Activated CD8-positive, alpha-beta T cell treated with anti-CD3 and anti-CD28 coated beads for 36 hours (primary cell): ENCODE data around the gene CAMP. TPM values are rescaled to one million over a fixed set of nuclear protein-coding genes. Genes with fewer than 3 reads are reported as not detected.
A peak's percentile ranks its signal among the peaks of the same experiment; 100 is the strongest.

Experiments used
- ATAC-seq: fragments of 200-7000 bp; cut with Tn5 transposase; one replicate; pipeline ENCODE4 v1.10.0; 2021; ENCODE audit warnings: mild to moderate bottlenecking, moderate library complexity
- CTCF ChIA-PET: fragments of 350-600 bp; sonication (Branson Sonifier 250); formaldehyde crosslinking; loops from one replicate; lab custom pipeline; 2021; ENCODE audit warnings: antibody characterized with exemption; lab: Charles Lee
- POLR2A ChIA-PET: fragments of 350-600 bp; sonication (Branson Sonifier 250); formaldehyde crosslinking; loops from one replicate; lab custom pipeline; 2021; ENCODE audit warnings: antibody characterized with exemption; lab: Charles Lee
- DNase-seq: peaks from one replicate; pipeline ENCODE4 v3.0.0-alpha.2; 2020
- H3K27ac Mint-ChIP-seq: one replicate; pipeline ENCODE4 v1.8.0; 2021; ENCODE audit warnings: mild to moderate bottlenecking, mixed read lengths
- H3K27me3 Mint-ChIP-seq: one replicate; pipeline ENCODE4 v1.8.0; 2021; ENCODE audit warnings: mixed read lengths
- H3K36me3 Mint-ChIP-seq: one replicate; pipeline ENCODE4 v1.8.0; 2021; ENCODE audit warnings: low read depth, mixed read lengths
- H3K4me1 Mint-ChIP-seq: one replicate; pipeline ENCODE4 v1.8.0; 2021; ENCODE audit warnings: low read depth, mixed read lengths
- H3K4me3 Mint-ChIP-seq: one replicate; pipeline ENCODE4 v1.8.0; 2021; ENCODE audit warnings: mild to moderate bottlenecking, moderate library complexity, mixed read lengths
- H3K9me3 Mint-ChIP-seq: one replicate; pipeline ENCODE4 v1.8.0; 2021; ENCODE audit warnings: mixed read lengths
- intact Hi-C: fragments of 100-400 bp; cut with micrococcal nuclease; formaldehyde crosslinking; loops from one replicate; pipeline ENCODE4 v1.10.0; 2022
- total RNA-seq, 2 experiments: library from RNA; stranded (reverse); gene quantifications; one replicate each; pipeline ENCODE4 v1.2.3, GENCODE V29; 2021
- TF ChIP-seq, protein P1 (sequence below): fragments of 200-600 bp; IDR thresholded peaks from one replicate; pipeline ENCODE4 v1.8.0; 2022; ENCODE audit warnings: antibody characterized with exemption, mild to moderate bottlenecking

Gene CAMP
- total RNA-seq, 2 experiments from 2014 or later: not detected

GRCh38 chr3:48225587-48225986 is 2.3 kb downstream of the CAMP start:
- ATAC-seq (no peak), DNase-seq (no peak)
- ChIA-PET POLR2A (interaction anchor here (0.9 to 1.5 kb wide), 4 partner anchors 9 to 38 kb away, joined by 3 read pairs; partner anchors contain the start of gene ZNF589), CTCF (interaction anchor here (1.1 to 1.6 kb wide), 4 partner anchors 11 to 211 kb away, joined by 3 to 7 read pairs (median 3); no protein-coding TSS in a partner anchor)
- Mint-ChIP-seq H3K27ac (no peak overlapping the region), H3K4me3 (no peak overlapping the region), H3K9me3 (no peaks in the 10 kb centered on the region), H3K36me3 (no peaks in the 10 kb centered on the region), H3K4me1 (peaks cover 9% of the 10 kb centered on the region), H3K27me3 (no peaks in the 10 kb centered on the region)
- TF ChIP-seq, protein P1, sequence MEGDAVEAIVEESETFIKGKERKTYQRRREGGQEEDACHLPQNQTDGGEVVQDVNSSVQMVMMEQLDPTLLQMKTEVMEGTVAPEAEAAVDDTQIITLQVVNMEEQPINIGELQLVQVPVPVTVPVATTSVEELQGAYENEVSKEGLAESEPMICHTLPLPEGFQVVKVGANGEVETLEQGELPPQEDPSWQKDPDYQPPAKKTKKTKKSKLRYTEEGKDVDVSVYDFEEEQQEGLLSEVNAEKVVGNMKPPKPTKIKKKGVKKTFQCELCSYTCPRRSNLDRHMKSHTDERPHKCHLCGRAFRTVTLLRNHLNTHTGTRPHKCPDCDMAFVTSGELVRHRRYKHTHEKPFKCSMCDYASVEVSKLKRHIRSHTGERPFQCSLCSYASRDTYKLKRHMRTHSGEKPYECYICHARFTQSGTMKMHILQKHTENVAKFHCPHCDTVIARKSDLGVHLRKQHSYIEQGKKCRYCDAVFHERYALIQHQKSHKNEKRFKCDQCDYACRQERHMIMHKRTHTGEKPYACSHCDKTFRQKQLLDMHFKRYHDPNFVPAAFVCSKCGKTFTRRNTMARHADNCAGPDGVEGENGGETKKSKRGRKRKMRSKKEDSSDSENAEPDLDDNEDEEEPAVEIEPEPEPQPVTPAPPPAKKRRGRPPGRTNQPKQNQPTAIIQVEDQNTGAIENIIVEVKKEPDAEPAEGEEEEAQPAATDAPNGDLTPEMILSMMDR: no peak
- intact Hi-C loops: no loop called here

DNA sequence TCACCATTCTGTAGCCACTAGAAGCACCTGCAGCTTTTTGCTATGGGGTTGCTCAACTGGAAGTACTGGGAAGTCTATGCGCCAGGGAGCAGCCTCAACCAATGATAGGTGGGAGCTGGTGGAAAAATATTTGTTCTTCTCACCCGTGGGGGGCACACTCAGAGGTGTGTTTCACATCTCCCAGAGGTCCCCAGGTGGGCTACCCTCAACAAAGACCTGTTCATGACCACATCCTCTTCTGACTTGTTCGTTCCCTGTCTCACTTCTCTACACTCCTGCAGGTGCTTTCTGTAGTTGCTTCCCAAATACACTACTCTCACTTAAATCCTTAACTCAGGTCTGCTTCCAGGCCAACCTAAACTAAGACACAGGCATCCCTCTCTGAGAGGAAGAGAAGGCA is 3.6 kb downstream of the CAMP start:
- H3K4me1 Mint-ChIP-seq: peaks cover 9% of the 10 kb centered on the region
- H3K27me3 Mint-ChIP-seq: no peaks in the 10 kb centered on the region
- ChIA-PET CTCF (interaction anchor here (1.2 to 1.3 kb wide), 3 partner anchors 9 to 209 kb away, joined by 3 to 4 read pairs (median 3); no protein-coding TSS in a partner anchor), POLR2A (interaction anchor here (1.5 kb wide), 1 partner anchor 11 kb away, joined by 3 read pairs; no protein-coding TSS in a partner anchor)
- ATAC-seq (peak; percentile 27), DNase-seq (no peak)
- intact Hi-C loops: no loop called here
- TF ChIP-seq, protein P1: no peak
- no peaks in the 10 kb centered on the region for H3K36me3 Mint-ChIP-seq
- H3K4me3 Mint-ChIP-seq: no peak overlapping the region
- no peaks in the 10 kb centered on the region for H3K9me3 Mint-ChIP-seq
- H3K27ac Mint-ChIP-seq: no peak overlapping the region

GRCh38 chr3:48232232-48232631 is 8.9 kb downstream of the CAMP start:
- POLR2A ChIA-PET: interaction anchor here (1.6 kb wide), 1 partner anchor 204 kb away, joined by 4 read pairs; no protein-coding TSS in a partner anchor
- CTCF ChIA-PET: interaction anchor here (0.6 to 9.4 kb wide), 7 partner anchors 13 to 217 kb away, joined by 3 to 91 read pairs (median 3); no protein-coding TSS in a partner anchor
- no peaks in the 10 kb centered on the region for H3K9me3 Mint-ChIP-seq
- peaks cover 2% of the 10 kb centered on the region for H3K4me1 Mint-ChIP-seq
- TF ChIP-seq, protein P1: no peak
- no peaks in the 10 kb centered on the region for H3K27me3 Mint-ChIP-seq
- ATAC-seq (no peak), DNase-seq (no peak)
- intact Hi-C loops: loop anchor here (1.0 kb wide), 1 partner anchor 205 kb away; no protein-coding TSS in a partner anchor
- no peaks in the 10 kb centered on the region for H3K36me3 Mint-ChIP-seq
- no peak overlapping the region for H3K27ac Mint-ChIP-seq
- no peak overlapping the region for H3K4me3 Mint-ChIP-seq

- Mint-ChIP-seq H3K27me3 (no peaks in the 10 kb centered on the region), H3K27ac (no peak overlapping the region), H3K4me1 (no peaks in the 10 kb centered on the region), H3K9me3 (no peaks in the 10 kb centered on the region), H3K4me3 (no peak overlapping the region), H3K36me3 (no peaks in the 10 kb centered on the region)
- TF ChIP-seq, protein P1: peak; percentile 85
- ATAC-seq (peak; percentile 99), DNase-seq (peak; percentile 87)
- intact Hi-C loops: loop anchor here (1.0 kb wide), 1 partner anchor 205 kb away; no protein-coding TSS in a partner anchor
- POLR2A ChIA-PET: interaction anchor here (1.6 kb wide), 1 partner anchor 204 kb away, joined by 4 read pairs; no protein-coding TSS in a partner anchor
- CTCF ChIA-PET: interaction anchor here (0.6 to 9.4 kb wide), 7 partner anchors 13 to 216 kb away, joined by 3 to 91 read pairs (median 3); no protein-coding TSS in a partner anchor
These were observed 9.4 kb downstream of the CAMP start for GRCh38 chr3:48232734-48233133.

- TF ChIP-seq, protein P1: no peak
- ChIA-PET POLR2A (interaction anchor here (1.5 kb wide), 1 partner anchor 67 kb away, joined by 4 read pairs; no protein-coding TSS in a partner anchor), CTCF (interaction anchor here (0.9 to 9.4 kb wide), 7 partner anchors 10 to 206 kb away, joined by 3 to 91 read pairs (median 3); partner anchors contain the start of genes CCDC51 and TMA7)
- Mint-ChIP-seq H3K4me3 (no peak overlapping the region), H3K27ac (no peak overlapping the region), H3K27me3 (no peaks in the 10 kb centered on the region), H3K4me1 (no peaks in the 10 kb centered on the region), H3K9me3 (no peaks in the 10 kb centered on the region), H3K36me3 (no peaks in the 10 kb centered on the region)
- intact Hi-C loops: no loop called here
- DNase-seq (no peak), ATAC-seq (no peak)
These were observed 10.2 kb downstream of the CAMP start for GRCh38 chr3:48233542-48233941.
